SU-DHL-6 (cell line): ENCODE results near the gene EXOC6.

Experiments
- EZH2phosphoT487 ChIP-seq: fragments of 200-600 bp; sonication (generic), shearing (Covaris generic); conservative IDR thresholded peaks from 2 replicates; pipeline ENCODE4 v1.6.1; 2018; ENCODE audit warnings: mild to moderate bottlenecking, antibody characterized with exemption, low read length, moderate library complexity, mixed read lengths
- TF ChIP-seq, protein P1 (sequence below): fragments of 200-600 bp; sonication (generic); IDR thresholded peaks from one replicate; pipeline ENCODE4 v1.5.1; 2017; ENCODE audit warnings: antibody characterized with exemption, mild to moderate bottlenecking, low read length, moderate library complexity; ENCODE audit not compliant: insufficient read depth, poor library complexity, severe bottlenecking

DNA sequence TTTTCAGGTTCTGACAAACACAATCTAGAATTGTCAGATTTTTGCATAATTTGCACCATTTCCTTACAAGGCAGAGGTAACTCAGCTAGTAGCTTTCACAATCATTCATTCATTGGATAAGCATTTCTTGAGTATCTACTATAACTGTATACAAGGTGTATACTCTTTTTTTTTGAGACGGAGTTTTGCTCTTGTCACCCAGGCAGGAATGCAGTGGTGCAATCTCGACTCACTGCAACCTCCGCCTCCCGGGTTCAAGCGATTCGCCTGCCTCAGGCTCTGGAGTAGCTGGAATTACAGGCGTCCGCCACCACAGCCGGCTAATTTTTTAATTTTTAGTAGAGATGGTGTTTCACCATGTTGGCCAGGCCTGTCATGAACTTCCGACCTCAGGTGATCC, 16.2 kb upstream of the EXOC6 start:
- TF ChIP-seq, protein P1, sequence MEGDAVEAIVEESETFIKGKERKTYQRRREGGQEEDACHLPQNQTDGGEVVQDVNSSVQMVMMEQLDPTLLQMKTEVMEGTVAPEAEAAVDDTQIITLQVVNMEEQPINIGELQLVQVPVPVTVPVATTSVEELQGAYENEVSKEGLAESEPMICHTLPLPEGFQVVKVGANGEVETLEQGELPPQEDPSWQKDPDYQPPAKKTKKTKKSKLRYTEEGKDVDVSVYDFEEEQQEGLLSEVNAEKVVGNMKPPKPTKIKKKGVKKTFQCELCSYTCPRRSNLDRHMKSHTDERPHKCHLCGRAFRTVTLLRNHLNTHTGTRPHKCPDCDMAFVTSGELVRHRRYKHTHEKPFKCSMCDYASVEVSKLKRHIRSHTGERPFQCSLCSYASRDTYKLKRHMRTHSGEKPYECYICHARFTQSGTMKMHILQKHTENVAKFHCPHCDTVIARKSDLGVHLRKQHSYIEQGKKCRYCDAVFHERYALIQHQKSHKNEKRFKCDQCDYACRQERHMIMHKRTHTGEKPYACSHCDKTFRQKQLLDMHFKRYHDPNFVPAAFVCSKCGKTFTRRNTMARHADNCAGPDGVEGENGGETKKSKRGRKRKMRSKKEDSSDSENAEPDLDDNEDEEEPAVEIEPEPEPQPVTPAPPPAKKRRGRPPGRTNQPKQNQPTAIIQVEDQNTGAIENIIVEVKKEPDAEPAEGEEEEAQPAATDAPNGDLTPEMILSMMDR, result no peak
- no peak for TF ChIP-seq EZH2phosphoT487
